PC-9 (cell line): ENCODE data around the gene TRAPPC11. TPM values are rescaled to one million over a fixed set of nuclear protein-coding genes. Genes with fewer than 3 reads are reported as not detected.
A peak's percentile ranks its signal among the peaks of the same experiment; 100 is the strongest.

Source experiments
- BruUV-seq: library from RNA; stranded (reverse); fragments of 400-500 nt; replicated peaks from 2 replicates; lab custom pipeline; 2021; lab: Mats Ljungman, UMichigan
- CTCF ChIA-PET: fragments of 300-600 bp; sonication (Branson Sonifier 250); formaldehyde crosslinking; loops from one replicate; lab custom pipeline; 2022; ENCODE audit warnings: antibody characterized with exemption; lab: Charles Lee
- POLR2A ChIA-PET: fragments of 300-600 bp; sonication (Branson Sonifier 250); formaldehyde crosslinking; loops from one replicate; lab custom pipeline; 2022; ENCODE audit warnings: antibody characterized with exemption; ENCODE audit not compliant: unreplicated experiment; lab: Charles Lee
- DNase-seq, 2 experiments: peaks; one replicate each; pipeline versions ENCODE4 v3.0.0 to v3.0.0-alpha.2; 2015 to 2022; ENCODE audit warnings: mixed read lengths in 1 of 2
- H2AFZ ChIP-seq: fragments of 200-600 bp; sonication (generic); 2 replicates; pipeline ENCODE4 v1.8.1; 2017; ENCODE audit warnings: antibody characterized with exemption
- H3F3A ChIP-seq: fragments of 200-600 bp; sonication (generic); 2 replicates; pipeline ENCODE4 v1.8.1; 2017; ENCODE audit warnings: antibody characterized with exemption, mild to moderate bottlenecking, low read depth; ENCODE audit not compliant: insufficient read depth
- H3K27ac ChIP-seq: fragments of 200-600 bp; sonication (generic); 2 replicates; pipeline ENCODE4 v1.6.1; 2016; ENCODE audit warnings: mixed run types
- H3K27me3 ChIP-seq: fragments of 200-600 bp; sonication (generic); 2 replicates; pipeline ENCODE4 v1.6.1; 2016; ENCODE audit warnings: low read depth, mixed run types; ENCODE audit not compliant: insufficient read depth
- H3K36me3 ChIP-seq: fragments of 200-600 bp; sonication (generic); 2 replicates; pipeline ENCODE4 v1.6.1; 2016; ENCODE audit warnings: low read depth, mixed run types
- H3K4me1 ChIP-seq: fragments of 200-600 bp; sonication (generic); replicated peaks from 2 replicates; pipeline ENCODE4 v1.6.1; 2016; ENCODE audit warnings: mixed run types; ENCODE audit not compliant: insufficient read depth
- H3K4me2 ChIP-seq: fragments of 200-600 bp; sonication (generic); 2 replicates; pipeline ENCODE4 v1.6.1; 2017; ENCODE audit warnings: mixed run types
- H3K4me3 ChIP-seq: fragments of 200-600 bp; sonication (generic); 2 replicates; pipeline ENCODE4 v1.6.1; 2016; ENCODE audit warnings: mixed run types
- H3K79me2 ChIP-seq: fragments of 200-600 bp; sonication (generic); 2 replicates; pipeline ENCODE4 v1.6.1; 2017; ENCODE audit warnings: low read depth, mixed run types
- H3K9me2 ChIP-seq: fragments of 200-600 bp; sonication (generic); 2 replicates; pipeline ENCODE4 v1.8.1; 2017; ENCODE audit warnings: mild to moderate bottlenecking; ENCODE audit not compliant: insufficient read depth
- H3K9me3 ChIP-seq: fragments of 200-600 bp; sonication (generic); 2 replicates; pipeline ENCODE4 v1.8.1; 2016; ENCODE audit warnings: low read depth; ENCODE audit not compliant: insufficient read depth
- H4K20me1 ChIP-seq: fragments of 200-600 bp; sonication (generic); 2 replicates; pipeline ENCODE4 v1.8.1; 2017; ENCODE audit not compliant: insufficient read depth
- CTCF ChIP-seq: fragments of 200-600 bp; sonication (generic); conservative IDR thresholded peaks from 2 replicates; pipeline ENCODE4 v1.6.1; 2017; ENCODE audit warnings: mixed run types, antibody characterized with exemption, mild to moderate bottlenecking, moderate library complexity
- EZH2 ChIP-seq: fragments of 200-600 bp; sonication (generic); IDR thresholded peaks from 2 replicates; pipeline ENCODE4 v1.8.0; 2017; ENCODE audit warnings: antibody characterized with exemption, low read depth
- intact Hi-C: fragments of 100-400 bp; cut with micrococcal nuclease; formaldehyde crosslinking; loops from one replicate; pipeline ENCODE4 v1.10.0; 2022; ENCODE audit not compliant: unreplicated experiment
- total RNA-seq: library from RNA; stranded (reverse); gene quantifications from 2 replicates; pipeline ENCODE4 v1.2.3, GENCODE V29; 2021

The TRAPPC11 gene
- total RNA-seq, 1 experiment from 2014 or later = 29.0 TPM

GRCh38 chr4:183728223-183729068 lies 69.4 kb downstream of the TRAPPC11 start:
- POLR2A ChIA-PET = interaction anchor here (0.6 kb wide), 1 partner anchor 55 kb away, joined by 3 read pairs; no protein-coding TSS in a partner anchor
- H3K4me2 ChIP-seq = no peak overlapping the region

GRCh38 chr4:183729069-183729406 lies 69.9 kb downstream of the TRAPPC11 start:
- no peaks in the 10 kb centered on the region for H3K4me1 ChIP-seq
- H3K4me3 ChIP-seq = no peak overlapping the region
- no peaks in the 10 kb centered on the region for H4K20me1 ChIP-seq
- intact Hi-C loops = loop anchor here (10.0 kb wide), 1 partner anchor 96 kb away; no protein-coding TSS in a partner anchor
- H3K27ac ChIP-seq = no peak overlapping the region
- H2AFZ ChIP-seq = no peak overlapping the region
- CTCF ChIA-PET = no interaction called here
- no peak for DNase-seq
- H3K79me2 ChIP-seq = no peaks in the 10 kb centered on the region
- no peaks in the 10 kb centered on the region for H3K36me3 ChIP-seq
- no peaks in the 10 kb centered on the region for H3K9me3 ChIP-seq
- H3K4me2 ChIP-seq = no peak overlapping the region
- BruUV-seq = no TSS peak
- POLR2A ChIA-PET = no interaction called here
- no peaks in the 10 kb centered on the region for H3F3A ChIP-seq
- H3K27me3 ChIP-seq = no peaks in the 10 kb centered on the region
- no peaks in the 10 kb centered on the region for H3K9me2 ChIP-seq
- TF ChIP-seq CTCF = no peak
- no peak for TF ChIP-seq EZH2

More at GRCh38 chr4:183728223-183729068, 69.4 kb downstream of the TRAPPC11 start:
- BruUV-seq = no TSS peak
- no peak overlapping the region for H2AFZ ChIP-seq
- H3K9me3 ChIP-seq = no peaks in the 10 kb centered on the region
- H3K79me2 ChIP-seq = no peaks in the 10 kb centered on the region
- H3K27me3 ChIP-seq = no peaks in the 10 kb centered on the region
- H3F3A ChIP-seq = no peaks in the 10 kb centered on the region; the same call in 1 of the 2 replicates
- no peaks in the 10 kb centered on the region for H3K9me2 ChIP-seq
- TF ChIP-seq EZH2 = no peak
- no peak for TF ChIP-seq CTCF
- H3K4me3 ChIP-seq = no peak overlapping the region
- H3K36me3 ChIP-seq = no peaks in the 10 kb centered on the region
- CTCF ChIA-PET = no interaction called here
- H3K4me1 ChIP-seq = peaks cover 2% of the 10 kb centered on the region; the same call in 1 of the 2 replicates
- intact Hi-C loops = loop anchor here (10.0 kb wide), 1 partner anchor 96 kb away; no protein-coding TSS in a partner anchor
- no peak overlapping the region for H3K27ac ChIP-seq
- no peaks in the 10 kb centered on the region for H4K20me1 ChIP-seq
- no peak for DNase-seq

- no peak overlapping the region for H3K27ac ChIP-seq
These were observed 70.6 kb downstream of the TRAPPC11 start for GRCh38 chr4:183729430-183730328.

More at GRCh38 chr4:183729430-183730328, 70.6 kb downstream of the TRAPPC11 start:
- Histone ChIP-seq H3K27me3 (no peaks in the 10 kb centered on the region), H2AFZ (no peak overlapping the region), H3F3A (no peaks in the 10 kb centered on the region), H3K9me2 (no peaks in the 10 kb centered on the region), H3K4me1 (no peaks in the 10 kb centered on the region), H4K20me1 (no peaks in the 10 kb centered on the region), H3K79me2 (no peaks in the 10 kb centered on the region), H3K9me3 (no peaks in the 10 kb centered on the region), H3K4me3 (no peak overlapping the region), H3K4me2 (no peak overlapping the region), H3K36me3 (no peaks in the 10 kb centered on the region)
- CTCF ChIA-PET = no interaction called here
- POLR2A ChIA-PET = interaction anchor here (0.6 kb wide), 1 partner anchor 51 kb away, joined by 8 read pairs; no protein-coding TSS in a partner anchor
- DNase-seq = peak in 1 of 2 experiments; percentile 16
- TF ChIP-seq EZH2 (no peak), CTCF (no peak)
- no TSS peak for BruUV-seq
- intact Hi-C loops = loop anchor here (10.0 kb wide), 1 partner anchor 95 kb away; no protein-coding TSS in a partner anchor
